ENCODE results near the gene WDR45B.
"Not testable (repeated sequence)": the region's sequence is repeated elsewhere in the genome, so short reads cannot be mapped to it uniquely, and the experiment has no call there.

WDR45B gene

GRCh38 chr17:82582709-82583108 lies 65.5 kb downstream of the WDR45B start:
- Histone ChIP-seq H3K9ac (ENCODE audit: low read length) (no peak overlapping the region), H3K9me2 (ENCODE audit: low read depth, low read length) (no peaks in the 10 kb centered on the region), H3K79me2 (ENCODE audit: insufficient read depth, low read length) (no peaks in the 10 kb centered on the region), H3K27ac (ENCODE audit: low read depth, low read length, poor library complexity, severe bottlenecking) (no peak overlapping the region), H3K4me2 (ENCODE audit: low read length) (no peak overlapping the region), H3K4me3 (ENCODE audit: low read depth, low read length, poor library complexity, severe bottlenecking) (no peak overlapping the region), H4K20me1 (ENCODE audit: insufficient read depth, low read length) (no peaks in the 10 kb centered on the region), H3K36me3 (ENCODE audit: insufficient read depth, low read length) (peaks cover 75% of the 10 kb centered on the region), H3F3A (ENCODE audit: insufficient read depth, low read length) (no peaks in the 10 kb centered on the region), H2AFZ (ENCODE audit: low read length) (no peak overlapping the region), H3K27me3 (ENCODE audit: insufficient read depth, low read length) (no peaks in the 10 kb centered on the region), H3K9me3 (ENCODE audit: low read length) (no peaks in the 10 kb centered on the region), H3K4me1 (ENCODE audit: insufficient read depth, low read length, severe bottlenecking) (no peaks in the 10 kb centered on the region)
- TF ChIP-seq EZH2 (IDR thresholded peaks at IDR 0.05; ENCODE audit: borderline replicate concordance, low read length) (no peak), CTCF (IDR thresholded peaks at IDR 0.05; ENCODE audit: low read length) (no peak)

GRCh38 chr17:82582213-82582612 lies 66.0 kb downstream of the WDR45B start:
- Histone ChIP-seq H3K27me3 (ENCODE audit: insufficient read depth, low read length) (no peaks in the 10 kb centered on the region), H2AFZ (ENCODE audit: low read length) (no peak overlapping the region), H3K4me1 (ENCODE audit: insufficient read depth, low read length, severe bottlenecking) (no peaks in the 10 kb centered on the region), H3K27ac (ENCODE audit: low read depth, low read length, poor library complexity, severe bottlenecking) (no peak overlapping the region), H4K20me1 (ENCODE audit: insufficient read depth, low read length) (no peaks in the 10 kb centered on the region), H3F3A (ENCODE audit: insufficient read depth, low read length) (no peaks in the 10 kb centered on the region), H3K36me3 (ENCODE audit: insufficient read depth, low read length) (peaks cover 73% of the 10 kb centered on the region), H3K4me3 (ENCODE audit: low read depth, low read length, poor library complexity, severe bottlenecking) (no peak overlapping the region), H3K9me3 (ENCODE audit: low read length) (no peaks in the 10 kb centered on the region), H3K79me2 (ENCODE audit: insufficient read depth, low read length) (no peaks in the 10 kb centered on the region), H3K9ac (ENCODE audit: low read length) (no peak overlapping the region), H3K9me2 (ENCODE audit: low read depth, low read length) (no peaks in the 10 kb centered on the region), H3K4me2 (ENCODE audit: low read length) (no peak overlapping the region)
- TF ChIP-seq CTCF (IDR thresholded peaks at IDR 0.05; ENCODE audit: low read length) (no peak), EZH2 (IDR thresholded peaks at IDR 0.05; ENCODE audit: borderline replicate concordance, low read length) (no peak)

GRCh38 chr17:82579969-82580368 lies 68.3 kb downstream of the WDR45B start:
- H2AFZ ChIP-seq (ENCODE audit: low read length); H3K4me3 ChIP-seq (ENCODE audit: low read depth, low read length, poor library complexity, severe bottlenecking); H3F3A ChIP-seq (ENCODE audit: insufficient read depth, low read length); H3K4me1 ChIP-seq (ENCODE audit: insufficient read depth, low read length, severe bottlenecking); H3K9ac ChIP-seq (ENCODE audit: low read length); H4K20me1 ChIP-seq (ENCODE audit: insufficient read depth, low read length); H3K27ac ChIP-seq (ENCODE audit: low read depth, low read length, poor library complexity, severe bottlenecking); H3K4me2 ChIP-seq (ENCODE audit: low read length); H3K9me2 ChIP-seq (ENCODE audit: low read depth, low read length); H3K79me2 ChIP-seq (ENCODE audit: insufficient read depth, low read length); H3K9me3 ChIP-seq (ENCODE audit: low read length); H3K27me3 ChIP-seq (ENCODE audit: insufficient read depth, low read length): not testable (repeated sequence)
- H3K36me3 ChIP-seq (ENCODE audit: insufficient read depth, low read length) = peaks cover 78% of the 10 kb centered on the region

- Histone ChIP-seq H3K9me3 (ENCODE audit: low read length) (no peaks in the 10 kb centered on the region), H3K9ac (ENCODE audit: low read length) (no peak overlapping the region), H3K79me2 (ENCODE audit: insufficient read depth, low read length) (no peaks in the 10 kb centered on the region), H3K9me2 (ENCODE audit: low read depth, low read length) (no peaks in the 10 kb centered on the region), H3K27ac (ENCODE audit: low read depth, low read length, poor library complexity, severe bottlenecking) (no peak overlapping the region), H3K4me1 (ENCODE audit: insufficient read depth, low read length, severe bottlenecking) (peaks cover under 1% of the 10 kb centered on the region), H3F3A (ENCODE audit: insufficient read depth, low read length) (no peaks in the 10 kb centered on the region), H3K4me3 (ENCODE audit: low read depth, low read length, poor library complexity, severe bottlenecking) (no peak overlapping the region), H4K20me1 (ENCODE audit: insufficient read depth, low read length) (no peaks in the 10 kb centered on the region), H2AFZ (ENCODE audit: low read length) (no peak overlapping the region), H3K27me3 (ENCODE audit: insufficient read depth, low read length) (no peaks in the 10 kb centered on the region), H3K36me3 (ENCODE audit: insufficient read depth, low read length) (peaks cover 78% of the 10 kb centered on the region), H3K4me2 (ENCODE audit: low read length) (no peak overlapping the region)
- TF ChIP-seq EZH2 (IDR thresholded peaks at IDR 0.05; ENCODE audit: borderline replicate concordance, low read length) = no peak
- no peak for TF ChIP-seq CTCF (IDR thresholded peaks at IDR 0.05; ENCODE audit: low read length)
Observed at GRCh38 chr17:82577300-82577699, 70.9 kb downstream of the WDR45B start.

- not testable (repeated sequence) for H3F3A ChIP-seq (ENCODE audit: insufficient read depth, low read length); H4K20me1 ChIP-seq (ENCODE audit: insufficient read depth, low read length); H3K79me2 ChIP-seq (ENCODE audit: insufficient read depth, low read length); H3K9me2 ChIP-seq (ENCODE audit: low read depth, low read length); H3K4me2 ChIP-seq (ENCODE audit: low read length); H3K9me3 ChIP-seq (ENCODE audit: low read length); H2AFZ ChIP-seq (ENCODE audit: low read length); H3K4me3 ChIP-seq (ENCODE audit: low read depth, low read length, poor library complexity, severe bottlenecking); H3K27ac ChIP-seq (ENCODE audit: low read depth, low read length, poor library complexity, severe bottlenecking); H3K4me1 ChIP-seq (ENCODE audit: insufficient read depth, low read length, severe bottlenecking); H3K9ac ChIP-seq (ENCODE audit: low read length); H3K27me3 ChIP-seq (ENCODE audit: insufficient read depth, low read length)
- H3K36me3 ChIP-seq (ENCODE audit: insufficient read depth, low read length) = peaks cover 83% of the 10 kb centered on the region
Observed at GRCh38 chr17:82575581-82576221, 72.5 kb downstream of the WDR45B start.

All from OCI-LY1 (cell line).